Keratinocyte (primary cell): ENCODE data around the gene ABI3BP.

ENCODE experiments used
- EZH2 ChIP-seq: IDR thresholded peaks from one replicate; pipeline ENCODE4 v1.6.1; 2012; ENCODE audit warnings: inconsistent platforms, mild to moderate bottlenecking, low read length, moderate library complexity
- TF ChIP-seq, protein P1 (sequence below), 3 experiments: IDR thresholded peaks in 1 of 3; conservative IDR thresholded peaks in 1 of 3; optimal IDR thresholded peaks in 1 of 3; 2 replicates in 2 of 3; 3 replicates in 1 of 3; pipeline versions ENCODE3 to v1.5.1; 2011; ENCODE audit warnings: low read length in 3 of 3, mild to moderate bottlenecking in 3 of 3, moderate library complexity in 2 of 3, control low read depth in 1 of 3, inconsistent platforms in 1 of 3; ENCODE audit not compliant: insufficient read depth in 2 of 3; ENCODE audit errors: extremely low read depth in 1 of 3

DNA sequence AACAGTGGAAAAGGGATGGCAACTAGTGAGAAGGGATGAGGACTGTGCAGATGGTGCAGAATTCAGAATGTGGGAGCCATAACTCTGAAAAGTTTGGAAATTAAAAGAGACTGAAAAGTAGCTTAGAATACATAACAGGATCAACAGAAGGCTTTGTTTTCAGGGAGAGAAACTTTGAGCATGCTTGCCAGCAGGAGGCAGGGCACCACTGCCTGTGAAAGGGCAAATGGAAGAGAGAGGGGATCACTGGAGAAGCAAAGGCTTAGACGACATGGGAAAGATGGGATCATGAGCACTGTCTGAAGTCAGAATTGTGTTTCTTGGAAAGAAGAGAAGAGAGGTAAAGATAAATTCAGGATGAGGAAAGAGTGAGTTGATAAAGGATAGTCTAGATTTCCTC lies 99.6 kb downstream of the ABI3BP start:
- TF ChIP-seq, protein P1, sequence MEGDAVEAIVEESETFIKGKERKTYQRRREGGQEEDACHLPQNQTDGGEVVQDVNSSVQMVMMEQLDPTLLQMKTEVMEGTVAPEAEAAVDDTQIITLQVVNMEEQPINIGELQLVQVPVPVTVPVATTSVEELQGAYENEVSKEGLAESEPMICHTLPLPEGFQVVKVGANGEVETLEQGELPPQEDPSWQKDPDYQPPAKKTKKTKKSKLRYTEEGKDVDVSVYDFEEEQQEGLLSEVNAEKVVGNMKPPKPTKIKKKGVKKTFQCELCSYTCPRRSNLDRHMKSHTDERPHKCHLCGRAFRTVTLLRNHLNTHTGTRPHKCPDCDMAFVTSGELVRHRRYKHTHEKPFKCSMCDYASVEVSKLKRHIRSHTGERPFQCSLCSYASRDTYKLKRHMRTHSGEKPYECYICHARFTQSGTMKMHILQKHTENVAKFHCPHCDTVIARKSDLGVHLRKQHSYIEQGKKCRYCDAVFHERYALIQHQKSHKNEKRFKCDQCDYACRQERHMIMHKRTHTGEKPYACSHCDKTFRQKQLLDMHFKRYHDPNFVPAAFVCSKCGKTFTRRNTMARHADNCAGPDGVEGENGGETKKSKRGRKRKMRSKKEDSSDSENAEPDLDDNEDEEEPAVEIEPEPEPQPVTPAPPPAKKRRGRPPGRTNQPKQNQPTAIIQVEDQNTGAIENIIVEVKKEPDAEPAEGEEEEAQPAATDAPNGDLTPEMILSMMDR (optimal IDR thresholded peaks at IDR 0.05 in 1 of 3, IDR thresholded peaks at IDR 0.05 in 1 of 3, conservative IDR thresholded peaks at IDR 0.05 in 1 of 3; ENCODE audit: extremely low read depth in 1 of 3, insufficient read depth in 2 of 3, low read length in 3 of 3): peak; percentile 76 to 84 (median 80)
- TF ChIP-seq EZH2: no peak
